Activated naive CD4-positive, alpha-beta T cell treated with anti-CD3 and anti-CD28 coated beads, Interleukin-2, amount 50 U/mL, for 24 hours (primary cell): Measurements from ENCODE around the gene MAPK14.
"Not testable (repeated sequence)": the region's sequence is repeated elsewhere in the genome, so short reads cannot be mapped to it uniquely, and the experiment has no call there.

Source experiments
- H3K27ac Mint-ChIP-seq: one replicate; pipeline ENCODE4 v1.8.0; 2021; ENCODE audit warnings: mild to moderate bottlenecking, mixed read lengths
- H3K27me3 Mint-ChIP-seq: one replicate; pipeline ENCODE4 v1.8.0; 2021; ENCODE audit warnings: mixed read lengths
- H3K36me3 Mint-ChIP-seq: one replicate; pipeline ENCODE4 v1.8.0; 2021; ENCODE audit warnings: mixed read lengths
- H3K4me1 Mint-ChIP-seq: one replicate; pipeline ENCODE4 v1.8.0; 2021; ENCODE audit warnings: mixed read lengths
- H3K4me3 Mint-ChIP-seq: one replicate; pipeline ENCODE4 v1.8.0; 2021; ENCODE audit warnings: mild to moderate bottlenecking, mixed read lengths
- H3K9me3 Mint-ChIP-seq: one replicate; pipeline ENCODE4 v1.8.0; 2021; ENCODE audit warnings: mixed read lengths

Gene MAPK14

DNA sequence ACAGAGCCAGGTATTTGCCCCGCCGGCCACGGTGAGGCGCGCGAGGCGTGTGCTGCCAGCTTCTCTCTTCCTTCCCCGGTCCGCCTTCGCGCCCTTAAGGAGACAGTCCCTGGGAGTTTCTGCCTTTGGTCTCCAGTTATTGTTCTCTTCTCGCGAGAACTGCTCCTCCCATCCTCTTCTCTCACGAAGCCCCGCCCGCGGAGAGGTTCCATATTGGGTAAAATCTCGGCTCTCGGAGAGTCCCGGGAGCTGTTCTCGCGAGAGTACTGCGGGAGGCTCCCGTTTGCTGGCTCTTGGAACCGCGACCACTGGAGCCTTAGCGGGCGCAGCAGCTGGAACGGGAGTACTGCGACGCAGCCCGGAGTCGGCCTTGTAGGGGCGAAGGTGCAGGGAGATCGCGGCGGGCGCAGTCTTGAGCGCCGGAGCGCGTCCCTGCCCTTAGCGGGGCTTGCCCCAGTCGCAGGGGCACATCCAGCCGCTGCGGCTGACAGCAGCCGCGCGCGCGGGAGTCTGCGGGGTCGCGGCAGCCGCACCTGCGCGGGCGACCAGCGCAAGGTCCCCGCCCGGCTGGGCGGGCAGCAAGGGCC lies at the start of gene MAPK14:
TSS of gene MAPK14 (plus strand) at position 308 of the 587 bp plus-strand sequence. CDS start 350 bp downstream, outside the sequence.
- Mint-ChIP-seq H3K9me3 (no peaks in the 10 kb centered on the region), H3K27me3 (peaks cover 15% of the 10 kb centered on the region), H3K36me3 (no peaks in the 10 kb centered on the region), H3K27ac (peak within 1 kb of the TSS; percentile 91), H3K4me3 (peak within 1 kb of the TSS; percentile 94), H3K4me1 (peaks cover 43% of the 10 kb centered on the region)

DNA sequence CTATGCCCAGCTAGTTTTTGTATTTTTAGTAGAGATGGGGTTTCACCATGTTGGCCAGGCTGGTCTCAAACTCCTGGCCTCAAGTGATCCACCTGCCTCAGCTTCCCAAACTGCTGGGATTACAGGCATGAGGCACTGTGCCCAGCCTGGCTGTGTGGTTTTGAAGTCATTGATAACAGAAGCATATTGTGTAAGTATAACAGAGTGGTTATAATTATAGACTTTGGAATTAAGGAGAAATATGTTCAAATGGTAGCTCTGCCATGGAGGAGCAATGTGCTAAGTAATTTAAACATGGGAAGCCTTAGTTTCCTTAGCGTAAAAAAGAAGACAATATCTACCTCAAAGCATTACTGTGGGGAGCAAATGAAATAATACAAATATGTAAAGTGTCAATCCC lies 47.5 kb upstream of the MAPK14 start:
- not testable (repeated sequence) for H3K4me1 Mint-ChIP-seq, H3K27ac Mint-ChIP-seq, H3K9me3 Mint-ChIP-seq

DNA sequence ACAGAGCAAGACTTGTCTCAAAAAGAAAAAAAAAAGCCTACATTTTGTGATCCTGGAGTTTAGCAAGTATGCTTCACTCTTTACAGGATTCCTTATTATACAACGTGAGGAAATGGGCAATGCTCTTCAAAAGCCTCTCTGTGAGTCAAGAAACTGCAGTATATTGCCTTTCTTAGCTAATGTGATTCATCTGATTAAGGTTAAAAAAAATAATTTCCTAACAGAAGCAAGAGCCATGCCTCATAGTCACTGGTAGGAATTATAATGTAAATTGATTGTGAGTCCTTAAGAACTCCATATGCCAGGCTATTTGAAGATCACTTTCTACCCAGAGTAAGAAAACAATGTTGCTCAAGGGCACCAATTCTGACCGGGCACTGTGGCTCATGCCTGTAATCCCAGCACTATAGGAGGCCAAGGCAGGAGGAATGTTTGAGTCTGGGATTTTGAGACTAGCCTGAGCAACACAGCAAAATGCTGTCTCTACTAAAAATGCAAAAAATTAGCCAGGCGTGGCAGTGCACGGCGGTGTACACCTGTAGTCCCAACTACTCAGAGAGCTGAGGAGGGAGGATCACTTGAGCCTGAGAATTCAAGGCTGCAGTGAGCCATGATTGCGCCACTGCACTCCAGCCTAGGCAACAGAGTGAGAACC lies 46.5 kb upstream of the MAPK14 start:
- Mint-ChIP-seq H3K4me1 (no peaks in the 10 kb centered on the region), H3K27ac (no peak overlapping the region), H3K36me3 (no peaks in the 10 kb centered on the region), H3K9me3 (no peaks in the 10 kb centered on the region), H3K27me3 (no peaks in the 10 kb centered on the region), H3K4me3 (no peak overlapping the region)

More for the DNA sequence above, 47.5 kb upstream of the MAPK14 start:
- H3K36me3 Mint-ChIP-seq, H3K4me3 Mint-ChIP-seq, H3K27me3 Mint-ChIP-seq: not testable (repeated sequence)

DNA sequence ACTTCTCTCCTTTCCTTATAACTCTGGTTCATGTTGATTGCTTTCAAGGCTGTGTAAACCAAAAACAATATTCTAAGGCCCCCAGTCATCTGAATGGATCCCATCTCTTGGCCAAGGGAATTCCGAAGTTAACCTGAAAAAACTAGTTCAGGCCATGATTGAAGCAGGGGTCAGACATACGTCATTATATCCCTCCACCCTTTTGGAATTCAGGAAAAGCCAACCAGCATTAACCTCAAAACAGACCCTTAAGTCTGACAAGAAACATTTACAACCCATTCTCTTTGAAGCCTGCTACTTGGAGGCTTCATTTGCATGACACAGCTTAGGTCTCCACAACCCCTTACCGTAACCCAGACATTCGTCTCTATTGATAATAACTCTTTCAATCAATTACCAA lies 42.9 kb upstream of the MAPK14 start:
- Mint-ChIP-seq H3K36me3 (no peaks in the 10 kb centered on the region), H3K27ac (no peak overlapping the region), H3K4me1 (no peaks in the 10 kb centered on the region), H3K27me3 (no peaks in the 10 kb centered on the region), H3K9me3 (no peaks in the 10 kb centered on the region), H3K4me3 (no peak overlapping the region)

DNA sequence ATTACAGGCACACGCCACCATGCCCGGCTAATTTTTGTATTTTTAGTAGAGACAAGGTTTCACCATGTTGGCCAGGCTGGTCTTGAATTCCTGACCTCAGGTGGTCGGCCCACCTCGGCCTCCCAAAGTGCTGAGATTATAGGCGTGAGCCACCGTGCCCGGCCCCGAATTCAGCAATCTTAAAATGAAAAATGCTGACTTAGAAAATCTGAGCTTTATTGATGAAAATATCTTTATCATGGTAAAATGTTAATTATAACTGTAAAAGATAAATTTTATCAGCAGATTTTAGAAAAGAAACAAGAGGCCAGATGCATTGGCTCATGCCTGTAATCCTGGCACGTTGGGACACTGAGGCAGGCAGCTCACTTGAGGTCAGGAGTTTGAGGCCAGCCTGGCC lies 39.6 kb upstream of the MAPK14 start:
- not testable (repeated sequence) for H3K27ac Mint-ChIP-seq, H3K36me3 Mint-ChIP-seq, H3K27me3 Mint-ChIP-seq, H3K4me1 Mint-ChIP-seq, H3K9me3 Mint-ChIP-seq, H3K4me3 Mint-ChIP-seq

DNA sequence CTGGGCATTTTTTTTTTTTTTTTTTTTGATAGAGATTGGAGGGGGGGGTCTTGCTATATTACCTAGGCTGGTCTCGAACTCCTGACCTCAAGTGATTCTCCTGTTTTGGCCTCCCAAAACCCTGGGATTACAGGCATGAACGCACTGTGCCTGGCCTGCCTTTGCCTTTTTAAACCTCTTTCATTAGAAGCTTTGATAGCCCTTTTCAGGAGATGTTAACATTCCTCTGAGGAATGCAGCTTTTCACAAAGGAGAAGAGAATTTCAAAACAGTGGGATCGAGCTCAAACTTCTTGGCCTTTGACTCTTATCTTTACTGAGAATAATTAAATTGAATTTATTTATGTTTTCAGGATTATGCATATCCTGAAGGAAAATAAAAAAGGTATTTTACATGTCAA lies 34.5 kb upstream of the MAPK14 start:
- Mint-ChIP-seq H3K27ac (no peak overlapping the region), H3K9me3 (no peaks in the 10 kb centered on the region), H3K36me3 (no peaks in the 10 kb centered on the region), H3K4me1 (no peaks in the 10 kb centered on the region), H3K27me3 (no peaks in the 10 kb centered on the region), H3K4me3 (no peak overlapping the region)

DNA sequence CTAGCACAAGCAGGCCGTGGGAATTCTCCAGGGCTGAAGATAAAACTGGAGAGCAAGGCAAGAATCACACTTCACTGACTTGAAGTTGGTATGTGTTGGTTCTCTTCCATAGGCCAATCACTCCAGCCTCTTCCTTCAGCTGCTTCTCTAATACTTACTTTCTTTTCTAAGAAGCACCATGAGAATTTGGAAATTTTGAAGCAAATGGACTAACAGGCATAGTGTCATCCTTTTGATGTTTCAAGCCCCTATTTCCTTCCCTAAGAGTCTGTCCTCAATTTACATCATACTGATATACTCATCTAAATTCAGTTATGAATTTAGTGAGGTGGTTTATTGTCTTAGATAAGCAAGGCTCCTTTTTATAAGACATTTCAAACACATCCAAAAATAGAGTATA lies 27.2 kb upstream of the MAPK14 start:
- Mint-ChIP-seq H3K4me1 (no peaks in the 10 kb centered on the region), H3K9me3 (no peaks in the 10 kb centered on the region), H3K27ac (no peak overlapping the region), H3K36me3 (no peaks in the 10 kb centered on the region), H3K4me3 (no peak overlapping the region), H3K27me3 (peaks cover 2% of the 10 kb centered on the region)

DNA sequence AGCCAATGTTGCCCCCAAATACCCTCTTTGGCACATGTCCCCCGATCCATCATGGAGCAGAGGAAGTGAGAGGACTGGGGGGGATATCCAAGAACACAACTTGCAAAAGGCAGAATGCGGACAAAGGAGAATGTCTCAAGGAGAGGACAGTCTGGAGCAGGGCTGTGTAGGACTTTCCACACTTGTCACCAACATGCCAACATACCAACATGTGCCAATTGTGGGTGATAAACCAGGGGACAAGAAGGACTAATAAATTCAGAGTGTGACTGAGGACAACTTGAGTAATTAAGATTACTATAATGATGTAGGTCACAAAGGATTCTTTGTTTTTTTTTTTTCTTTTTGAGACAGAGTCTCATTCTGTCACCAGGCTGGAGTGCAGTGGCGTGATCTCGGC lies 11.9 kb upstream of the MAPK14 start:
- Mint-ChIP-seq H3K4me3 (no peak overlapping the region), H3K27me3 (peaks cover 3% of the 10 kb centered on the region), H3K36me3 (no peaks in the 10 kb centered on the region), H3K4me1 (no peaks in the 10 kb centered on the region), H3K9me3 (no peaks in the 10 kb centered on the region), H3K27ac (no peak overlapping the region)

DNA sequence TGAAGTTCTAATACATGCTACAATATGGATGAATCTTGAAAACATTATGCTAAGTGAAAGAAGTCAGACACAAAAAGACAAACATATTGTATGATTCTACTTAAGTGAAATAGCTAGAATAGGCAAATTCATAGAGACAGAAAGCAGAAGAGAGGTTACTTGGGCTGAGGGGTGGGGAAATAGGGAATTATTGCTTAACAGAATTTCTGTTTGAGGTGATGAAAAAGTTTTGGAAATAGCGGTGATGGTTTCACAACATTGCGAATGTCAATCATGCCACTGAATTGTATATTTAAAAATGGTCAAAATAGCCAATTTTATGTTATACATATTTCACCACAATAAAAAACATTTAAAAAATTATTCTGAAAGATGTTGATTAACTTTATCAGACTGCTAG lies 9.3 kb upstream of the MAPK14 start:
- Mint-ChIP-seq H3K27ac (no peak overlapping the region), H3K9me3 (no peaks in the 10 kb centered on the region), H3K27me3 (peaks cover 5% of the 10 kb centered on the region), H3K4me1 (no peaks in the 10 kb centered on the region), H3K36me3 (no peaks in the 10 kb centered on the region), H3K4me3 (no peak overlapping the region)

DNA sequence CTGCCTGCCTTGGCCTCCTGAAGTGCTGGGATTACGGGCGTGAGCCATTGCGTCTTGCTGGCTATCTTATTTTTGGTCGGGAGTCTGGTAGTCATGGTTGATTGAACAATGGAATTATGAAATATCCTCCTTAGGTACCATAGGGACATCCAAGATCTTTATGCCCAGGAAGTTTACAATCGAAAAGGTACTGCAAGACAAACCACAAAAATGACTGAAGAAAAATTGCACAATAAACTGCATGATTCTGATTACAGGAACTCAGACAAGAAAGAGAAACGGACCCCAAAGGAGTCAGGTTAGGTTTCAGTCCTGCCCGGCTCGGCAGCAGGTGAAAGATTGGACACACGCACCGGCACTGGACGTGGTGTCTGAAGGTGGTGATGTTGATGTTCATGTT lies 8.4 kb upstream of the MAPK14 start:
- no peak overlapping the region for H3K27ac Mint-ChIP-seq

DNA sequence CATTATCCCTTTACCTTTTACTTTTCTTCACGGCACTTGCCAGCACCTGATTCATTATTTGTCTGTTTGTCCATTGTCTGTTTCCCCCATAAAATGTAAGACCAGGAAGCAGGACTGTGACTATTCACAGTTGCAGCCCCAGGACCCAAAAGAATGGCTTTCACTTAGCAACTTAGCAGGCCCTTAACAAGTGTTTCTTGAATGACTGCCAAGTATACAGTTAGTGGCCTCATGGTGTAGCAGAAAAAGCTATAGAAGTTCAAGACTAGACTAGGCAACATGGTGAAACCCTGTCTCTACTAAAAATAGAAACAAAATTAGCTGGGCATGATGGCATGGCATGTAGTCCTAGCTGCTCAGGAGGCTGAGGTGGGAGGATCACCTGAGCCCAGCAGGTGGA lies 7.5 kb upstream of the MAPK14 start:
- no peak overlapping the region for H3K4me3 Mint-ChIP-seq
- peaks cover 14% of the 10 kb centered on the region for H3K27me3 Mint-ChIP-seq
- H3K27ac Mint-ChIP-seq = no peak overlapping the region
- no peaks in the 10 kb centered on the region for H3K9me3 Mint-ChIP-seq
- H3K4me1 Mint-ChIP-seq = peaks cover 4% of the 10 kb centered on the region
- H3K36me3 Mint-ChIP-seq = no peaks in the 10 kb centered on the region

More for the DNA sequence above, 8.4 kb upstream of the MAPK14 start:
- Mint-ChIP-seq H3K27me3 (peaks cover 11% of the 10 kb centered on the region), H3K36me3 (no peaks in the 10 kb centered on the region), H3K4me3 (no peak overlapping the region), H3K4me1 (peaks cover 4% of the 10 kb centered on the region), H3K9me3 (no peaks in the 10 kb centered on the region)

DNA sequence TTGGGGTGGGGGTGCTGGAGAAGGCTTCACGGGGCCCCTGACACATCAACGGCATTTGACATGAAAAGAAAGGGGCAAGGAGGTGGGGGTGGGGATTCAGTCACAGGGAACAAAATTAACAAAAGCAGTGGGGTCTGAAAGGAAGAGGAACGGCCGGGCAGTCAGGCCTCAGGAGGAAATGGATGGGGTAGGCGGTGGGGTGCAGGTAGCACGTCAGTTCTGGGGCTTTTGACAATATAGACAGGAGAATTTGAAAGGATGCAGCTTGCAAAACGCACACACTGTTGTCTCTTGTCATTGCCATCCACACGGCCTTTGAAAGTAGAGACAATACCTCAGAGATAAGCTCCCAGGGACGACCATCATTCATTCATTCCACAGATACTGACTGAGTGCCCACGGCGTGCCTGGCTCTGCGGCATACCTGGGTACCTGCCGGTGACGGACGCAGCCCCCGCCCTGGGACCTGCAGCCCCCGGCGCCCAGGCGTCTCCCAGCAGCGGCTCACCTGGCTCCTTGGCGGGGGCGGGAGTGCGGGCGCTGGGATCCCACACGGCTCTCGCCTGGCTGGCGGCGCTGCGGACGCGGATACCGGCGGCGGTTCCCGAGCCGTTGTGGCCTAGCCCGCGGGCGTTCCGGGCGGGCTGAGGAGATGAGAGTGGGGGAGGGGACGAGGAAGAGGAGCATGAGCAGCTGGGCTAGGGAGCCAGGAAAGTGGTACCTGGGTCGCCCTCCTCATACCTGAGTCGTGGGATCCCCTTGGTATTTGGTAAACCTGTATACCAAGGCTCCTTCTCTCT lies 3.4 kb upstream of the MAPK14 start, which contains the start of gene SLC26A8:
TSS of gene SLC26A8 (minus strand) at position 646 of the 800 bp plus-strand sequence. CDS start 4,934 bp downstream, outside the sequence.
- H3K27ac Mint-ChIP-seq = no peak within 1 kb of the TSS
- peaks cover 17% of the 10 kb centered on the region for H3K27me3 Mint-ChIP-seq
- H3K4me3 Mint-ChIP-seq = no peak within 1 kb of the TSS
- H3K36me3 Mint-ChIP-seq = no peaks in the 10 kb centered on the region
- peaks cover 15% of the 10 kb centered on the region for H3K4me1 Mint-ChIP-seq
- no peaks in the 10 kb centered on the region for H3K9me3 Mint-ChIP-seq

DNA sequence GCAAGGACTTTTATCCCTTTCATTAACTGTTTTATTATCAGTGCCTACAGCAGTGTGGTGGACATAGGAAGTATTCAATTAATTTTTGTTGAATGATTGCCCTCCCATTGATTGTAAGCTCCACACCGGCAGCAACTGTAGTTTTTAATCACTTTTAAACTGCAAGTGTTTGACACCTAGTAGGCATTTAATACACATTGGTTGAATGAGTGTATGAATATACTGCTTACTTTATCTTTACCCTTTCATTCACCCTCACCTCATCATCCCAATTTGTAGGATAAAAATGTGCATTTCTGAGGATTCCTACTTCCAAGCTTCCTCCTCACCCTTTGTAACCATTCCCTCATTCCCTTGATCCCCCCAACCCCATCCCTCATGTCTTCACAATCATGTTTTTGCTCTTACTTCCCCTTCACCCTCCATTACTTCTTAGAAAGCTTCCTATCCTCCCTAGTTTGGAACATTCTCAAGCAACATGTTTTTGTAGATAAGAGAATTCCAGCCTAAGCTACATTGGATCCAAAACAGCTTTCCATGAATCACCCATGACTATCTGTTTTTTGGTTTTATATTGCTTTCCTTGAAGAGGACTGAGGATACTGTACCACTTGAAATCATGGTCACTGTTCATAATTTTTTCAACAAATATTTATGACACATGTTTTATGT lies 2.2 kb upstream of the MAPK14 start:
- Mint-ChIP-seq H3K9me3 (no peaks in the 10 kb centered on the region), H3K4me1 (peaks cover 24% of the 10 kb centered on the region), H3K27ac (no peak overlapping the region), H3K27me3 (peaks cover 17% of the 10 kb centered on the region), H3K36me3 (no peaks in the 10 kb centered on the region), H3K4me3 (no peak overlapping the region)

DNA sequence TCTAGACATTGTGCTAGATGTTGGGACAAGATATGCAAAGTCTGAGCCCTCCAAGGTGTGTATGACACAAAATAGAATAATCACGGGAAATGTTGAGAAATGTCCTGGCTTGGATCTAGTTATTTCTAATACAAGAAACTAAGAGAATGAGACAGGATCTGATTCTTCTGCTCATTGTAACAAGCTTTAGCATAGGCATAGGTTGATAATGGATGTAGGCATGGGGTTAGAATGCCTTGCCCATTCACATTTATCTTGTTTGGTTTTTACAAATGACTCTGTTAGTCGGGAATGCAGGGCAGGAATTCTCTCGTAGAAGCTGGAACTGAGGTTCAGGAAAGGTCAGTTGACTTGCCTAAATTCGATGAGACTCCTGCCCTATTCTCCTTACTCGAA lies 1.7 kb upstream of the MAPK14 start:
- Mint-ChIP-seq H3K4me1 (peaks cover 29% of the 10 kb centered on the region), H3K4me3 (no peak overlapping the region), H3K9me3 (no peaks in the 10 kb centered on the region), H3K27ac (no peak overlapping the region), H3K27me3 (peaks cover 17% of the 10 kb centered on the region), H3K36me3 (no peaks in the 10 kb centered on the region)

DNA sequence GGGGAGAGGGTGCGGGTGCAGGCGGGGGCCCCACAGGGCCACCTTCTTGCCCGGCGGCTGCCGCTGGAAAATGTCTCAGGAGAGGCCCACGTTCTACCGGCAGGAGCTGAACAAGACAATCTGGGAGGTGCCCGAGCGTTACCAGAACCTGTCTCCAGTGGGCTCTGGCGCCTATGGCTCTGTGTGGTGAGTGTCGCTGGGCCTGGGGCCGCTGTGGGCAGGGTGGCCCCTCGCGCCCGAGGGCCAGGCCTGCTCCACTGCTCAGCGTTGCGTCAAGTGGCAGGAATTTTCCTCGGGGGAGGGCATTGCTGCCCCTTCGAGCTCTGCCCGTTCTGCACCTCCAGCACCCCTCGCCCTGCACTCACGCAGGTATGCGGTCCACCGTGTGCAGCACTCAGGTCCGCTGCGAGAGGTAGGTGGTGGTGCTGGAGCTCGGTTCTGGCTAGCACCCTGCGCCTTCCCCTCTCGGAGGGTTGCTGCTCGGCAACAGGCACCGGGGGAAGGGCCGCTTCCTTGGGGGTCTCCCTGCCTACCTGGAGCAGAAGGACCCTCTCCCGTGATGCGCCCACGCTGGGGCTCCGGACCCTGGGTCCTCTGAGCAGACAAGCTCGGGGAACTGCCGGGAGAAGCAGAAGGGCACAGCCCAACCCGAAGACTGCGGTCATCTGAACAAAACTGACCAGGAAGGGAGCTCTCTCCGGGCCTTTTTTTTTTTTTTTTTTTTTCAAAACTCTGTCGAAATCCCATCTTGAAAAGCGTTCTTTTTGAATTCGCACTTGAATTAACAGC lies 674 bp downstream of the MAPK14 start:
- H3K4me3 Mint-ChIP-seq = peak overlapping the region; percentile 93
- peak overlapping the region; percentile 91 for H3K27ac Mint-ChIP-seq
- H3K36me3 Mint-ChIP-seq = no peaks in the 10 kb centered on the region
- peaks cover 15% of the 10 kb centered on the region for H3K27me3 Mint-ChIP-seq
- H3K4me1 Mint-ChIP-seq = peaks cover 50% of the 10 kb centered on the region
- H3K9me3 Mint-ChIP-seq = no peaks in the 10 kb centered on the region
